Hematopoietic multipotent progenitor cell treated with erythropoietin and hydrocortisone succinate and interleukin-3 and kit ligand, for 15 days (in vitro differentiated cells): ENCODE data around the gene ZNF385D.

ENCODE experiments used
- DNase-seq: peaks from one replicate; pipeline ENCODE4 v3.0.0-alpha.2; 2015; ENCODE audit warnings: low spot score

ZNF385D gene

DNA sequence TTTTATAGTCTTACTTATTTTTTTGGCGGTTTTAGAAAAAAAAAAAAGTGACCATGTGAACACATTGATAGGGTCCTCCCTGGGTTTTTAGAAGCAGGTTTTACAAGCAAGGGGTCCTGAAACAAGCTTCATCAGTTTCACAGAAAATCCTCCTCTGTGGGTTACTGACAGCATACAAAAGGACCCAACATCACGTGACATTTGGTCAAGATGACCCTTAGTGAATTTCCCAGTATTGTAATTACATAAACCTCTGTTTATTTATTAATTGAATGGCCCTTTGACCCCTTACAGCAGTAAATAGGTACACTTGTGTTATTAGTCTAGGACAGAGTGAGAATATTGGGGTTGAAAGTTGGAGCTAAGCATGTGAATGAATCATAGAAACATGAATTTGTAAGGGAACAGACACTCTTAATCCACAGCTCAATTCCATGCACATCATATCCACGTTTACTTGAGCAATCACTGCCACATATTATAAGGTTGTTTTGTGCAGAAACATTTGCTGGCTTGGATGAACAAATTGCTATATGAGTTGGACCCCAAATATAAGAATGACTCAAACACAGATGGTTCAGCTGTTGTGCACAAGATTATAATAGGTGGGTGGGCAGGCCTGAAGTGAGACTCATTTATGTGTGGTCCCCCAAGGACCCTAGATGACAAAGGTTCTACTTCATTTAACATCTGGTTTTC, 137.5 kb downstream of the ZNF385D start:
- no peak for DNase-seq

DNA sequence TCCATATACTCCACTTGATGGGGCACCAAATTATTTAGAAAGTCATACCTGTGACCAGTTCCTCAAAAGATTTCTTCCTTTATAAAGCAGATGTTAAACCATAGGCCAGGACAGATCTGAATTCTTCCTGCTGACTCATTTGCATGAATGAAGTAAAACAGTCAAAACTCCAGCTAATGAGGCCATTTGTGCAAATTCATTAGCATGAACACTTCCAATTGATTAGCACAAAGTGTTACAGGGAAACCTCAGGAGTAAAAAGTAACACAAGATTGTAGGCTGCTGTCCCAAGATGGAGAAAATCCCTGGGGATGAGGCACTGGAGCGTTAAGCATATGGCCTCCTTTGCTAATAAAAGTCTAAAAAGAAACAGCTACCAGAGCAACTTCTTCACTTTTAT, 149.8 kb downstream of the ZNF385D start:
- DNase-seq, result no peak

DNA sequence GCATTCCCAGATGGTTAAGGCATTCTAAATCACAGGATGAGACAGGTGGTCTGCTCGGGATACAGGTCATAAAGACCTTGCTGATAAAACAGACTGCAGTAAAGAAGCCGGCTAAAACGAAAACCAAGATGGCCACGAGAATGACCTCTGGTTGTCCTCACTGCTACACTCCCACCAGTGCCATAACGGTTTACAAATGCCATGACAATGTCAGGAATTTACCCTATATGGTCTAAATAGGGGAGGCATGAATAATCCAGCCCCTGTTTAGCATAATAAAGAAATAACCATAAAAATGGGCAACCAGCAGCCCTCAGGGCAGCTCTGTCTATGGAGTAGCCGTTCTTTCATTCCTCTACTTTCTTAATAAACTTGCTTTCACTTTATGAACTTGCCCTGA, 151.1 kb downstream of the ZNF385D start:
- DNase-seq, result no peak

DNA sequence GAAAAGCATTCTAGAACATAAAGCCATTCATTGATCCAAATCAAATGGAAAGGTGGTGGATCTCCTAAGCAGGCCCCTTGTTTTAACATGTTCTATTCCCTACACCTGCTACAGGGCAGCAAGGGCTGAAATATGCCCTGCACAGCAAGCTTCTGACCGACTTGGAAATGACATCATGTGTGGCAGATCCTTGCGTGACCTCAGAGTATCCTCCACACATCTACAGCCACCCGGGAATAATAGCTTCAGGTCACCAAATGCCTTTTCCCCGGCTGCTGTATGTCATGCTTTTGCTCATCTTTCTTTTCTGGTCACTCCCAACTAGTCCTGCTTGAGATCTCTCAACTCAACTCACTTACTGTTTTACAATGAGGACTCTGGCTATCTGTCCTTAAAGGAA, 158.2 kb downstream of the ZNF385D start:
- DNase-seq, result no peak

DNA sequence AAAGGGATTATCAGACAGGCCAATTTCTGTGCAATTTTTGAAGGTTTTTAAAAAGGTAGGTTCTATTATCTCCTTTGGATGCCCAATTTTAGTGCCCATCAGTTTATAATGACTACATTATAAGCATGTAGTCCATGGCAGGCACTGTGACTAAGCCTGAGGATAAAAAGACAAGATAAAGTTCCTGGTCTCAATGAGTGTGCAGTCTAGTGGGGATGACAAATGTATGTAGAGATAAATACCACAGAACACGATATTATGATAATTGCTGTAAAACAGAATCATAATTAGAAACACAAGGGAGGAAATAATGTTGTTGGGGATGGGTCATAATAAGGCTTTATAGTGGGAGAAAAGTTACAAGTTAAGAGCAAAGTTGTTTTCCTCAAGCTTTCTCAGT, 163.1 kb downstream of the ZNF385D start:
- DNase-seq, result no peak

DNA sequence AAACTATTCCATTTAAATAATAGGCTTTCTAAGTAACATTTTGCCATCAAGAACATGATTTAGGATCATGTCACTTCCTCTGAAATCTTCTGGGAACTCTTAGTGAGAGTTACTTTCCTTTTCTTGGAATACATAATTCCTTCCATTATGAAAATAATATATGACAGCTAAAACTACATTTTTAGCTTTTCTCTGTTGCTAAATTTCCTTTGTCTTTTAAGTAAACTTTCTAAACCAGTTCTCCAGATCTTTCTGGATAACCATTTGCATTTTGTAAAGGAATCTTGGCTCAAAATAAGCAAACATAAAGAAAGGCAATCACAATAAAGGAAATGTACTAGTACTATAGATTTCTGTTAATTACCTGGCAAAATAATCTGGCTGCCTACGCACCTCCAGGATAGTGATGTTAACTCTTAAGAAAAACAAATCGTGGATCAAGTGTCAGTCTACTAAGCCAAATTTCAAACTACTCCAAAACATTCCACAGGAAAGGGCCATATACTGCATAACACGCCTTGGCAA, 165.7 kb downstream of the ZNF385D start:
- no peak for DNase-seq

DNA sequence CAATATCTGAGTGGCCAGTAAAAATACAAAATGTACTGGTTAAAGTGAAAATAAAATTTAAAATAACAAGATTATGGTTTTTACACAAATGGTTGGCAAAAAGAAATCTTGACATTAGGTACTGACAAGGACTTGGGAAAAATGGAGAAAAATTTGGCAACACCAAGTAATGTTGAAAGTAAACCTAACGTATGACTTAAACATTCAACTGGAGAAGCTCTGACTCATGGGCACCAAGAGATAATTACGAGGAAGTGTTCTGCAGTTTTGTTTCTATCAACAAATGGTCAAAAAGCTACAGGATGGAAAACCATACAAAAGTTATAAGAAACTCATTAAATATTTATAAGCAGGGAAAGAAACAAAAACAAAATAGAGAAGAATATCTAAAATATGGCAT, 177.7 kb downstream of the ZNF385D start:
- no peak for DNase-seq

DNA sequence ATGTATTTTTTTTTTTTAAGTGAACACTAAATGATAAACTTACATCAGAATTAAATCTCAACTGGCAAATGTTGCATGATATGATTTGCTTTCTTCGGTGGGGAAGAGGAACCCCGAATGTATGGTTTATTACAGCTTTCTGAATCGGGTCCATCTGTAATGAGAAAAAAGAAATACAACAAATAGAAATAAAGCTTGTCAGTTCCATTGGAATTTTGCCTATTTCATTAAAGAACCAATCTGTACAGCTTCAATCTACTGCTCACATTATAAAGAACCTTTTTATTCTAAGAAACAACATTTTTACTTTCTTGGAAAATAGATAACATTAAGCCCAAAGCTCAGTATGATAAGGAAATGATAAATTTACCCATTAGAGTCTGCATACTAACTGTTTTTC, 186.5 kb downstream of the ZNF385D start:
- DNase-seq, result no peak

DNA sequence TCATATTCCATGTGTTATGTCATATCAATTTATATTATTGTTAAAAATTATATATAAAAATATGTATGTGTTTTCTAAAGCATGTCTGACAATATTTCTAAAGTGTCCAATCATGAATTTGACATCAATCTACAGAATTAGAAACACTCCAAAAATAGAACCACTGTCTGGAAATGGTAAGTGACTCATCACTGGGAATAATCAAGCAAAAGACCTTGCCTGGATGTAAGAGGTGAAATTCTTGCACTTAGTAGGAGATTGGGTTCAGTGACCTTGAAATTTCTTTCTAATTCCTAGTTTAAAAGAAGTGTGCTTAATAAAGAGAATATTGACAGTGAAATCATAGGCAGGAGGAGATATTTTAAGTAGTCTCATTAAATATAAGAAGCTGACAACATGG, 188.8 kb downstream of the ZNF385D start:
- DNase-seq, result no peak

DNA sequence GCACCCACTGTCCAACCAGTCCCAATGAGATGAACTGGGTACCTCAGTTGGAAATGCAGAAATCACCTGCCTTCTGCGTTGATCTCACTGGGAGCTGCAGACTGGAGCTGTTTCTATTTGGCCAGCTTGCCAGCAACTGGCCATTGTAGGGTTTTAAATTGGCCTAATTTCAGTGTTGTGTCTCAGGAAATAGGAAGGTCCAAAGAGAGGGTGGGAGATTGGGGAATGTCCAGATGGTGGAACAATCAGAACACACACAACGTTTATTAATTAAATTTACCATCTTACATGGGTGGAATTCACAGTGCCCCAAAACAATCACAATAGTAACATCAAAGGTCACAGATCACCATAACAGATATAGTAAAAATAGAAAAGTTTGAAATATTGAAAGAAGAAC, 189.5 kb downstream of the ZNF385D start:
- DNase-seq, result no peak

DNA sequence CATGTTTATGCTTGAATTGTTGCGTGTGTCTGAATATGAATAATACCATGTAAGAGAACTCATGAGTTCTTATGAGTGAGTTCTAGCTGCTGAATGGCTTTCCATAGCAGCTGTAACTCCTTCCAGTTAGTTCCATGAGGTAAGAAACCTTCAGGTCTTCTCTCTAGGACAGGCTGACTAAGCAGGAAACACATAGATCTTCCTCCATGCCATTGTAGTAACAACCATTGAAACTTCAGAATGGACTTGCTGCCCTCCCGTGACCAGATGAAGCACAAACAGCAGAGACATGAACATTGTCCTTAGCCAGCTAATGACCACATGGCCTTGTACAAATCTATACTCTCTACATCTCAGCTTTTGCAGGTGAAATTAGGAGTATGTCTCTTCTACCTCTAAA, 200.0 kb downstream of the ZNF385D start:
- no peak for DNase-seq

DNA sequence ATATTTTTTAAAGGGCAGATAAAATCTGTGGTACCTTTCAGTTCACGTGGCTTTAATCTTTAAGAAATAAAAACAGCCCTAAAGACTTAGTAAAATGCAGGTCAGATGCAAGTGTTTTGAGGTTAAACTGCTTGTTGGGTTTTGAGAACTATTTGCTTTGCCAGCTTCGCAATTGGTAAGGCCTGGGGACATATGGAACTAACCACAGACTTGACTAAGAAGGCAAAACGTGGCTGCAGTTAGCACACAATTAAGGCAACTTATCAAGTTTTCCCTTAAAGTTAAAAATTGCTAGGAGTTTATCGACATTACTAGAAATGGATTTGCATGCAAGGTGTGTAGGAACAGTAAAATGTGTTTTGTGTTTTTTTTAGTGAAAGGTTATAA, 206.9 kb downstream of the ZNF385D start:
- no peak for DNase-seq

DNA sequence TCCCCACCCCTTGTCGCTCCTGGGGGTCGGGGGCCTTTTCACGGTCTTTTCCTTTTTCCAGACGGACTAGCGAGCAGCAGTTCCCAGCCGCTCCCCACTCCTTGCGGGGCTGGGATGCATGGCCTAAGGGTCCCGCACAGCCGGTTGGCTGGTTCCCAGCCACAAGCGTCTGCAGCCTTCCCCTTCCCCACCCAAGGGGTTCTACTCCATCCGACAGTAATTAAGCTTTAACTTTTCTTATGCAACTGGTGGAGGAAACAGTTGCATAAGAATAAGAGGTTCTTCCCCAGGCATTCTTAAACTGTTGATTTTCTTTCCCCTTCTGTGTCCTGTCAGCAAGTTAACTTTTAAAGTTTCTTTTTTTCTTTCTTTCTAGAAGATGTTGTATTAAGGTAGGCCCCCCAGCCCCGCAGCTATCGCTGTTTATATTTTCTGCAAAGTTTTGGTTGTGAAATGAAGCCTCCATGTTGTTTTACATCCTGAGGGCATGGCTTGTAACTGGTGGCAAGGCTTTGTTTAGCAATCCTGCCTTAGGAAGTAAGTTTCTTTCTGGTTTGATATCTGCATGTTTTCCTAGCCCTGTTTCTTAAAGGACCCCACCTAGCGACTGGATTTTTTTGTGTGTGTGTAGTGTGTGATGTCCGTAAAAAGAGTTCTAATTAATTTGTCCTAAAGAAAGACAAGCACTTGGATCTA, 207.5 kb downstream of the ZNF385D start:
- DNase-seq, result no peak

DNA sequence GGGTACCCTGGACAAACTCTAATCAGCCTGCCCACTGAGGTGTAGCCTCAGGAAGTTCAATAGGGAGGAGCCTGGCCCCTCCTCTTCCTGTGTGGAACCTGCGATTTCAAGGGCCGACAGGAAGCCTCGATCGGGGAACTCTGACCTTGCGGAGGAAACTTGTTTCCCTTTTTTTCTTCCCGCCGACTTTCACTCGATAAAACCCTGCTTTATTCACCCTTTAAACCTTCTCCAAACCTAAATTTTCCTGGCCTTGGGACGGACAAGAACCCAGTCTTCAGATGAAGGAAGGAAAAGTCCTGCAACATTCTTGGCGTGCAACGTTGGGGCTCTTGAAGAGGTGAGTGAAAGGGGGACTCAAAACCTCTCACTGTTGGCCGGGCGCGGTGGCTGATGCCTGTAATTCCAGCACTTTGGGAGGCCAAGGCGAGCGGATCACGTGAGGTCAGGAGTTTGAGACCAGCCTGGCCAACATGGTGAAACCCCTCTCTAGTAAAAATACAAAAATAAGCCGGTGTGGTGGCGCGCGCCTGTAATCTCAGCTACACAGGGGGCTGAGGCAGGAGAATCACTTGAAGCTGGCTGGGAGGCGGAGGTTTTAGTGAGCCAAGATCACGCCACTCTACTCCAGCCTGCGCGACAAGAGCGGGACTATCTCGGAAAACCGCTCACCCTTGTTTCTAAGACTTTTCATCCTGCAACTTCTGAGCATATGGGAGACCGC, 208.2 kb downstream of the ZNF385D start:
- no peak for DNase-seq

DNA sequence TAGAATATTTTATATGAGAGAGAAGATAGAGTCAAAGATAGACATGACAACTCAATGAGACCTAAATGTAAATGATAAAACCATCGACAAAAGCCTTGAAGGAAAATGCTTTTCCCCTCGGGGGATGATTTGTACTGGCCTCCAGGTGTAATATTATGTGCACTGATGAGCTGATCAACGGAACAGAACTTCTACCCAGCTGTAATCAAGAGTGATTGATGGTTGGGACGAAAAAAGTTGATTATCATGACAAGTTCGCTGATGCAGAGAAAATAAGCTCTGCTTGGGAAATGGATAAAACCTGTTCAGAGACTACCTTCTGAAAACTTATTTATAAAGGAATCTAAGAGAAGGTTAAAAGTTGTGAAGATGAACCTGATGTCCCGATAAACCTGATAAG, 210.7 kb downstream of the ZNF385D start:
- DNase-seq, result no peak

DNA sequence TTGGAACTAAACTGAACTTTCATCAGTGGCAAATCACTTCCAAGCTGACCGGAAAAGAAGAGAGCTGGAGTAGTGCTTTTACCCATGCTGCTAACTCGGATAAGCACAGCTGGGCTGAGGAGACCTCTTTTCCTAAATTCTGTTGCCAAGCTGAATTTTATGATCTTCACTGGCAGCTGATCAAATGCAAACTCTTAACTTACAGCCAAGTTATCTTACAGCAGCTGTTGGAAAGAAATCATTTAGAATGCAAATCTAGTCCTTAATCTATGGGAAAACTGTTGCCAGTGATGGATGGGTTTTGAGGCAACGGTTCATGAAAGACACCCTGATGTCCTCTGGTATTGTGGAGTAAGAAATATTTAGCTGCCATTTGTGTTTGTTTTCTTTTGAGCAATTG, 216.5 kb downstream of the ZNF385D start:
- no peak for DNase-seq

DNA sequence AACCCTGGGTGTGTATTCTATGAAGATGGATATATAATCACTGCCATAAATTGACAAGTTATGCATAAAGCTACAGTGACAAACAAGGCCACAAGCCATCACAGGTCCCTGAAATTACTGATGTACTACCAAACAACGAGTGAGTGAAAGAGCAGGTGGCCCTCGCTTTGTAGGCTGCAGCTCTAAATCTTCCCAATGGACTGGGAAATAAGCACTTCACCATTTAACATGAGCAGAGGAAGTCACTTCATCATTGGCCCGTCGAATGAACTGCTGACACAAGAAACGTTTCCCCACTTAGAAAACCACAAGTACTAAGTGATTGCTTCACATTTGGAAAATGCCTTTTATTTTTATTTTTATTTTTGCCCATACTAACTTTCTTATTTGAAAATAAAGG, 218.0 kb downstream of the ZNF385D start:
- DNase-seq, result no peak

DNA sequence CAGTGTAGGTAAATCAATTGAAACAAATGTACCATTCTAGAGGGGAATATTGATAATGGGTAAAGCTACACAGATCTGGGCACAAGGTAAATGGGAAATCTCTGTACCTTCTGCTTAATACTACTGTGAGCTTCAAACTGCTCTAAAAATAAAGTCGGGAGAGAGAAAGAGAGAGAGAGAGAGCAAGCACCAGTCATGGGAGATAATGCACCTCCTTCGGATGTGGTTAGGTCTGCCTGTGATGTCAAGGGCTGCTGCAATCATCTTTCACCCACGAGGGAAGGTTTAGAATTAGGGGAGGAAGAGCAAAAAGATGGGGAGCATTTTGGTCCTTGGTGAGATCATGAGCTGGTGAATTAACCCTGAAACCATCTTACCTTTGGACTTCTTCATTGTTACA, 219.1 kb downstream of the ZNF385D start:
- no peak for DNase-seq

DNA sequence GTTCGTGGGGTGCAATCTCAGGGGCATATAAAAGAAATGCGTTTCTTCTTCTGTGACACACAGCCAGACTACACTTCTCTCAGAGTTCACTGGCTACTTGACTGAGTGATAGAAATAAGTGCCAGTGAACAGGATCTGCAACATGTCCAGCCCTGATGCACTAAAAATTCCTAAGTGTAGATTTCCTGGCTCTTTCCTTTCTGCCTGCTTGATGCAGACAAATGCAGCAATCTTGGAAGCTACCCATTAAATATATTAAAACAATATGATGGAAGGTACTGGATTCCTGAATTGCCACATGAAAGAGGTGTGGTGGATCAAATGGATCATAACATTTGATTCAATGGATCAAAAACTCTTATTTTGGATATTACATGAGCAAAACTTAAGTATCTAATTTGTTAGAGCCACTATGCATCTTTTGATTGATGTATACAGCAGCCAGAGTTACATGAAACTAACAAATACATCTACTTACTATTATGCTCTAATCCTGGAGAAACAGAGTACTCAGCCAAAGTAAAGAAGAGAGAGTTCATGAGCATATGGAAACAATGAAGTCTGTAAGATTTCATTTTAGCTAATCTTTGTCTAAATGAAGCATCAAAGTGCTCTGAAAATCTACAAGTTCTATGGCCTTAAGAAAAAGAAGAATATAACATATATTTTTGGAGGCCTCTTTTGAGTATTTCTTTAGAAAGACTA, 222.6 kb downstream of the ZNF385D start:
- no peak for DNase-seq

DNA sequence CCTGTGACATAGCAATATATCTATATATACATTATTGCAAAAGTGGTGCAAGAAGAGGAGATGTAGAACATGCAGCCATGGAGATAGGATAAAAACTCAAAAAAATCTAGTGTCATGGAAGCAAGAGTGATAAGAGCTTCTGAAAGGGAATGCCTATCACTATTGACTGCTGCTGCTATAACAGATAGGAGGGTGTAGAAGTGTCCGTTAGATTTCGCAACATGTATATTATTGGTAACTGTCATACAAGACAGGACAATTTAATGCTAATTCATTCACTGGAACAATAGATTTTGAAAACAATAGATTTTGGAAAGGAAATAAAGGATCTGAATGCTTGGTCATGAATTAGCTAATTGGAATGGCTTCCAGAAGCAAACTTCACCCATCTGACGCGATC, 224.5 kb downstream of the ZNF385D start:
- no peak for DNase-seq

DNA sequence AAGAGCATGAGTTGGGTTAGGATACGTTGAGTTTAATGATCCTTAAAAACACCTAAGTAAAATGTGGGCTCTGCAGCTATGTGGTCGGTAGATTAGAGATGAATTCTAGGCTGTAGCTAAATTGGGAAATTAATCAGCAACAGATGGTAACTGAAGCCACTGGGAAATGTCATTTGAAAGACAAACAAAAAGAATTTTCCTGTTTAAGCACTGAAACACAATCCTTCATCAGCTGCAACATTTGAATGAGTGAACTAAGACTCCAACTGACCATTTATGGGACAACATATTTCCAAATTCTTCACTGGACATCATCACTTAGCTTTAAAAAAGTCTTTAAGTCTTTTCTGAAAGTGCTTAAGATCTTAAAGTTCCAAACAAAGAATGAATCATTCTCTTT, 226.9 kb downstream of the ZNF385D start:
- no peak for DNase-seq

DNA sequence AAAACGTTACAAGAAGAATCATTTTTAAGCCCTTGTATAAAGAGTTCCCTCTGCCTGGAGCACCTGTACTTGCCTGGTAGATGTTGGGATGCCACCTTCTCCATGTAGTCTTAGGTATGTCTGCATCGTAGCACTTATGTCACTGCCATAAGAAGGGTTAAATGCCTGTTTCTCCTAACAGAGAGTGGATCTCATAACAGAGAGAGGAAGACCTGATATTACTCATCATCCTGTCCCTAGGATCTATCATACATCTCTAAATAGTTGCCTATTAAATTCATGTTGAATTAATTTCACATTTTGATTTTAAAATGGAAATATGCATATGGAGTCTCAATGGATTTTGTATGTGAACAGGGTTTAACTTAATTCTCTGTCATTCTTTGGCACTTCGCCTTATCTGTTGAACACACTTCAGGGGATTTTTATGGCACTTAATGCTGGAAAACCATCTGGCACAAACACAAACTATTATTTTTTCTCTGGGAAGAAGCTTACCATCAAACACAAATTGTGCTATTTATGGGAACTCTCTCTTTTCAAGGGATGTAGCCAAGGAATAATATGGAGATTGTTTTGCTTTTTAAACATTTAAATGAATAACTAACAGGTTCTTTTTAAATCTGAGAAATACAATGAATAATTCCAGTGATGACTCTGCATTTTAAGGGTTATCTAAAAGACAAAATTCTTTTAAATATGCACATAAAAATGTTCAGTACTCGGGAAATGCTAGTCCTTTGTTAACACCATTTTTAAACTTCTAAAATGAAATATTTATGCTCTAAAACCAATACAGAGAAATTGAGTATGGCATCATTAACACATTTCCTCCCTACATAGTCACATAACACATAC, 230.7 kb downstream of the ZNF385D start:
- DNase-seq, result no peak
